Hematopoietic multipotent progenitor cell treated with erythropoietin and hydrocortisone succinate and interleukin-3 and kit ligand, for 8 days (in vitro differentiated cells): ENCODE results near the gene CRB1.

Experiments used
- DNase-seq: peaks from one replicate; pipeline ENCODE4 v3.0.0-alpha.2; 2015

CRB1 gene

DNA sequence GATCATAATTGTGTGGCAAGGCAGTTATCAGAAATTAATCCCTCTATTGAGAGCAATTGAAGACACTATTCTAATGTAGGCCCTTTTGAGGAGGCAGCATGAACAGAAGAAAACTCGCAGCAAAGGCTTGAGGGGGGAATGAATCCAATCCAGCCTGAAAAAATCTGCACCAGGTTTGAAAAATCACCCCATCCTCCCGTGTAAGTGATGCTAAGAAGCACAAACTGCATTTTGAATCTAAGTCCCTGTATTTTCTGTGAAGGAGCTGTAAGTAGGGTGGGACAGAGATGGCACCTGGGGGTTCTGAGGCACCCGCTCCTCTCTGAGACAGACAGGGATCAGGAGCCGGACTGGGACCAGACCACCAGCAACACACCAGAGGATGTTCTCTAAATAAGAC lies at the start of gene CRB1:
CRB1 (plus strand) TSS at position 241 of the 400 bp plus-strand sequence. CDS start 161 bp downstream, outside the sequence.
- no peak for DNase-seq

- DNase-seq, result no peak
These were observed 49.2 kb upstream of the CRB1 start for GRCh38 chr1:197218857-197219256.

DNA sequence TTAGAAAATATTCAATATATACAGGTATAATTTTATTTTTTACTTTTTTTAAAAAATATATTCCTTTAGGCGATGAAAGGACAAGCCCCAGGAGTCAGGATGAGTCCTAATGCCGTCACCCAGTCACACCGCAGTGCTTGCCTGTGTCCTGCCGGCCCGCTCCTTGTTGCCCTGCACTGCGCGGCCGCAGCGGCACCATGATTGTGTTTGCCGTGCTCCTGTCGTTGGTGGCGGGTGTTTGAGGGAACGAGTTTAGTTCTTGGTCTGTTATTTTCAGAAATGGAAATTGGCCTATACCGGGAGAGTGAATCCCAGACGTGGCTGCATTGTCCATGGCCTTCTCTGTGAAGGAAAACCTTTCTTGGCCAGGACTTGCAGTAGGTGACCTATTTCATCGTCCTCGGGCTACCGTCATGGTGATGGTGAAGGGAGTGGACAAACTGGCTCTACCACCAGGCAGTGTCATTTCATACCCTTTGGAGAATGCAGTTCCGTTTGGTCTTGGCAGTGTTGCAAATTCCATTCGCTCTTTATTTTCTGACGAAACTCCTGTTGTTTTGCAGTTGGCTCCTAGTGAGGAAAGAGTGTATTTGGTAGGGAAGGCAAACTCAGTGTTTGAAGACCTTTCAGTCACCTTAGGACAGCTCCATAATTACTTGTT lies 45.9 kb upstream of the CRB1 start:
- DNase-seq, result no peak

GRCh38 chr1:197222780-197223179 lies 45.3 kb upstream of the CRB1 start:
- DNase-seq, result no peak

- no peak for DNase-seq
These were observed 43.9 kb upstream of the CRB1 start for GRCh38 chr1:197224160-197224559.

DNA sequence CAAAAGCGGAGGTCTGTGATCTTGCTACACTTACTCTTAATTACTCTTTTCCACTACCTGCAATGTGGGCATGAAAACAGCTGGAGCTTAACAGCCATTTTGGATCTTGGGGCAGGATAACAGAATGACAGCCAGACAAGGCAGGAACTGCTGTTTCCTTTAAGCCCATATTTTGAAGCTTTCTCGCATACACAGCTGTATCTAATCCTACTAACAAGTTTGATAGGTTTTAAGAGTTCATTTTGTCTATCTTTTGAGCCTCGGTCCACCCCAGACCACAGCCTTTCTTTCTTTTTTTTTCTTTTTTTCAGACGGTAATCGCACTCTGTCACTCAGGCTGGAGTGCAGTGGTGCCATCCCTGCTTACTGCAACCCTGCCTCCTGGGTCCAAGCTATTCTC lies 42.4 kb upstream of the CRB1 start:
- DNase-seq, result no peak

GRCh38 chr1:197234581-197234980 lies 33.5 kb upstream of the CRB1 start:
- no peak for DNase-seq

DNA sequence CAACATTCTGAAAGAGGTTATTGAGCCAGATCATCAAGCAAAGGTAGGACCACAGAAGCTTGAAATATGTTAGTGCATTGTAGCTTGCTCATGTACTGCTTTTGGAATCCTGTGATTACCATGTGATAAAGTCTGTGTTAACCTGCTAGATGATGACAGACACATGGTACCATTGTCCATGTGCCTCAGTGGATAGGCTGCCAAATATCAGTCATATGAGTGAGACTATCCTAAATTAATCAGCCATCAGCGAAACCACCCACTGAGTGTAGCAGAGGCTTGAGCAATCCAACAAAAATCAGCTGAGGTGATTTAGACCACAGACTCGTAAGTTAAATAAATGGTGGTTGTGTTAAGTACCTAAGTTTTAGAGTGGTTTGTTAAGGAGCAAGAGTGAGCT lies 32.7 kb upstream of the CRB1 start:
- no peak for DNase-seq

GRCh38 chr1:197247465-197247864 lies 20.6 kb upstream of the CRB1 start:
- no peak for DNase-seq

GRCh38 chr1:197249324-197249723 lies 18.7 kb upstream of the CRB1 start:
- no peak for DNase-seq

DNA sequence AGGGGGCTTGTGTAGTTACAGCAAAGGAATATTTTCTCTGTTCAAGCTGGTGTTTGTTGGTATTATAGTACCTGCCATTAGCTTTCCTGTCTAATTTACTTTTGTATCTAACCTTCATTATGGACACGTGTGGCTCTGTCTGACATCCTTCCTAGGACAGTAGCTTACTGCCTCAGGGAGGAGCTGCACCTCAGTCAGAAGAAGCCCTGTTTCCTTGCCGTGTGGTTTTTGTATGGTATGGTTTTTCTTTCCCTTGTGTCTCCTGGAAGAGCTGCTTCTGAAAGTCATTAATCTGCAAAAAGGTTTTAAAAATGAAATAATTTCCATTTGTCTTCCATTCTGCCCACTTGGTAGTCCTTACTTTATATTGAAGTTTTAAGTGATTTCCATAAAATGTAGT lies 17.4 kb upstream of the CRB1 start:
- no peak for DNase-seq

DNA sequence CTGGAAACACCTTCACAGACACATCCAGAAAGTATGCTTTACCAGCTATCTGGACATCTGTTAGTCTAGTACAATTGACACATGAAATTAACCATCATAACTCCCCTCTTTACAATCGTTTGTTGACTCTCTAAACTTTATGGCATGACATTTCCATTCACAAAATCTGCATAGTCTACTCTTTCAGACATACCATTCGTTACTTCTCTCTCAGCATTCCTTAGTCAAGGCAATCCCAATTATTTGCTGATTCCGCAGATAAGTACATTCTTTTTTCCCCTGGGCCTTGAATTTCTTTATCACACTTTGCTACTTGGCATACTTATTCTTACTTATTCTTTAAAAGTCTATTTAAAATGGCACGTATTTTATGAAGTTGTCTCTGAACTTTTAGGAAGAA lies 15.1 kb upstream of the CRB1 start:
- no peak for DNase-seq

GRCh38 chr1:197254866-197255265 lies 13.2 kb upstream of the CRB1 start:
- DNase-seq, result no peak

GRCh38 chr1:197264936-197265567 lies 3.0 kb upstream of the CRB1 start:
- DNase-seq, result no peak

GRCh38 chr1:197269053-197269452 lies 1.0 kb downstream of the CRB1 start:
- DNase-seq, result no peak

- DNase-seq, result no peak
These were observed 4.7 kb downstream of the CRB1 start for GRCh38 chr1:197272791-197273190.

DNA sequence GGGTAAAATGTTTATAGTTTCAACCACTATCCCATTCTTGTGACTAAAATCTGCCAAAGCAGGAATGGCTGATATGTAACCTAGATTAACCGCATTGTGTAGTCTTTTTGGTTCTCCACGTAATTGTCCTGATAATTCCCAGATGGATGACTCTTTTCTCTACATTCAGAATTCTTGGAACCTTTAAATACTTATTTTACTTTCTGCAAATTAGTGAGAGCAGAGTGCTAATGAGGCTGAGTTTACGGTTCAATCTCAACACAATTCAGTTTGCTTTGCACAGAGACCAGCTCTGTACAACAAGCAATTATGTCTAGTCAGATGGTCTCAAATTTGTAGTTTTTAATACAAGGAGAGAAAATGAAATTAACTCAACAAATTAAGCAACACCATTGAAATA lies 9.1 kb downstream of the CRB1 start:
- DNase-seq, result no peak

GRCh38 chr1:197284325-197284724 lies 16.3 kb downstream of the CRB1 start:
- DNase-seq, result no peak

DNA sequence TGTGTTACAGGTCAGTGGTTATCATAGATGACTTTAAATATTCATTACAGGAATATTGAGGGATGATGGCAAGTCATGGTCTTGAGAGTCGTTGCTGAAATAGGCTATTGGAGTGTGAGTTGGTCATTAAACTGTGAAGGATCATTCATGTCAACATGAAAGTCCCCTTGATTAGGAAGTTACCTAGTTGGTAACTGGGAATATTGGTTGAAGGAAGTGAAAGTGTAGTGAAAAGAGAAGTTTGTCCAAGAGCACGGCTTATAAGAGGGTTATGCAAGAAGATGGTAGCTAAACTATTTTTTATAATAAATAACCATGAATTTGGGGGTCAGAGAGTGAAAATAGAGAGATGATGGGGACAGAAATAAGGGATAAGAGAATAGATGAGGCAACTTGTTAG lies 16.9 kb downstream of the CRB1 start:
- no peak for DNase-seq

GRCh38 chr1:197285526-197286205 lies 17.6 kb downstream of the CRB1 start:
- DNase-seq, result no peak

- DNase-seq, result no peak
These were observed 18.6 kb downstream of the CRB1 start for GRCh38 chr1:197286634-197287033.

DNA sequence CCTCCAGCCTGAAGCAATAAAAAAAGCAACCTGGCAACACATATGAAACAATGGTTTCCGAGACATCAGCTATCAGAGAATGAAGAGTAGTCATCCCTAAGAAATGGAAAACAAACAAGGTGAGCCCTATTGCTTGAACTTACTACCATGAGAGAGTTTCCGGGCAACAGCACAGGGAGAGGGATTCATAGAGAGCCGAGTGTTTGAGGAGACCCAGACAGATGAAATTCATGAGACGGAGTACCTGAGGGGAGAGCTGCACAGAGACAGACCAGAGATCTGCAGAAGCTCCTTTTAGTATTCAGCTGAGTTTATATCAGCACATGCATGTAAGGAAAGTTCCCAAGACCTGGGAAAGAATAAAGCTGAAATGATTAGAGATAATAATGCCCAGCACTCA lies 19.8 kb downstream of the CRB1 start:
- no peak for DNase-seq

DNA sequence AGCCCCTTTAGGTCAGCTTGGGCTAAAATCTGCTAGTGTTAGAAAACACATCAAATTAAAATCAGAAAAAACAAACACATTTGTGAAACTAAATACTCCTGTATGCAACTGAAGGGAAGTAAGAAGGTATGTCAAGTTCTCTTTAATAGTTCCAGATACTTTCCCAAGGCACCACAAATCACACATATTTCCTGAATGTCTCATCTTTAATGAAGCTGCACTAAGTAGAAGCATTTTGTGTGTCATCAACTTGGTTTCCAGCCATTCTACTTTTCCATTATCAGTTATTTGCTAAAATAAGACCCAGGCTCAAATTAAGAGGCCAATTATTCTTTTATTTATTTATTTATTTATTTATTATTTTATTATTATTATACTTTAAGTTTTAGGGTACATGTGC lies 34.7 kb downstream of the CRB1 start:
- DNase-seq, result no peak

DNA sequence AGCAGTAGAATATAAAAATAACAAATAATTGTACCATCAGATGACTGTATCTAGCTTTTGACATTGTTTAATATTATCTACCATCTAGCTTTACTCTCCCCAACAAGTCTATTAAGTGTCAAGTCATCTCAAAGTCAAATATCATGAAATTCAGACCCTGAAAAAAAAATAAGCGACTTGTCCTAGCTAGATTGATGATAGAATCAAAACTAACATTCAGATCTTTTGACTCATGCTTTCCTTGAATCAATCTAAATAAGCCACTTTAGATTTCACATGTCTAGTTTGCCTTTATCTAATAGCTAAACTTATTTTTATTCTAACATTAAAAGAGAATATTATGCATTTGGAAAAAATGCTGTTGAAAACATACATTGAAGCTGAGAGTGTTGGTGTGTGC lies 35.4 kb downstream of the CRB1 start:
- DNase-seq, result no peak
